ENCODE measurements around the gene TMEM59L. TPM values are rescaled to one million over a fixed set of nuclear protein-coding genes. Genes with fewer than 3 reads are reported as not detected.

The TMEM59L gene
- total RNA-seq, 1 donor from 2014 or later: 5.6 TPM

- H3K36me3 ChIP-seq (ENCODE audit: insufficient read depth, low read length): no peaks in the 10 kb centered on the region
- no peaks in the 10 kb centered on the region for H3K4me1 ChIP-seq (ENCODE audit: insufficient read depth, low read length)
- H3K4me3 Mint-ChIP-seq (ENCODE audit: unreplicated experiment): peak overlapping the region; percentile 50
- no peaks in the 10 kb centered on the region for H3K9me3 ChIP-seq (ENCODE audit: insufficient read depth, low read depth, low read length)
- H3K79me2 ChIP-seq (ENCODE audit: insufficient read depth, low read length): no peaks in the 10 kb centered on the region
- no peaks in the 10 kb centered on the region for H3K4me1 Mint-ChIP-seq (ENCODE audit: low read depth, unreplicated experiment)
- FAIRE-seq (no peak), DNase-seq (ENCODE audit: low read depth) (no peak)
- peaks cover 5% of the 10 kb centered on the region for H4K20me1 ChIP-seq (ENCODE audit: insufficient read depth, low read length)
- no peak overlapping the region for H3K27ac Mint-ChIP-seq (ENCODE audit: unreplicated experiment)
- H3K9ac ChIP-seq (ENCODE audit: low read length): no peak overlapping the region
- peaks cover 7% of the 10 kb centered on the region for H3K27me3 ChIP-seq (ENCODE audit: insufficient read depth, low read length)
- H3K4me3 ChIP-seq (ENCODE audit: insufficient read depth, low read depth, low read length): no peak overlapping the region
- TF ChIP-seq CTCF (IDR thresholded peaks at IDR 0.05; ENCODE audit: insufficient read depth, low read depth, low read length): no peak
- TF ChIP-seq EZH2 (IDR thresholded peaks at IDR 0.05; ENCODE audit: insufficient read depth, low read length): no peak
- H3K27ac ChIP-seq (ENCODE audit: low read depth, low read length): no peak overlapping the region
- peaks cover 5% of the 10 kb centered on the region for H3K9me3 Mint-ChIP-seq (ENCODE audit: unreplicated experiment)
- H2AFZ ChIP-seq (ENCODE audit: low read depth, low read length): no peak overlapping the region
- peaks cover 24% of the 10 kb centered on the region for H3K27me3 Mint-ChIP-seq (ENCODE audit: low read depth, unreplicated experiment)
- H3K36me3 Mint-ChIP-seq (ENCODE audit: low read depth, unreplicated experiment): peaks cover 2% of the 10 kb centered on the region
- no peak overlapping the region for H3K4me2 ChIP-seq (ENCODE audit: low read length)
Observed at GRCh38 chr19:18634612-18635297, 22.1 kb downstream of the TMEM59L start.

- Mint-ChIP-seq H3K36me3 (ENCODE audit: low read depth, unreplicated experiment) (peaks cover 2% of the 10 kb centered on the region), H3K4me3 (ENCODE audit: unreplicated experiment) (peak overlapping the region; percentile 84), H3K4me1 (ENCODE audit: low read depth, unreplicated experiment) (no peaks in the 10 kb centered on the region), H3K9me3 (ENCODE audit: unreplicated experiment) (peaks cover 3% of the 10 kb centered on the region), H3K27me3 (ENCODE audit: low read depth, unreplicated experiment) (peaks cover 19% of the 10 kb centered on the region), H3K27ac (ENCODE audit: unreplicated experiment) (no peak overlapping the region)
- no peak overlapping the region for H3K27ac ChIP-seq (ENCODE audit: low read depth, low read length)
- DNase-seq (ENCODE audit: low read depth) (no peak), FAIRE-seq (no peak)
- no peaks in the 10 kb centered on the region for H3K4me1 ChIP-seq (ENCODE audit: insufficient read depth, low read length)
- H3K9ac ChIP-seq (ENCODE audit: low read length): no peak overlapping the region
- H3K79me2 ChIP-seq (ENCODE audit: insufficient read depth, low read length): peaks cover 4% of the 10 kb centered on the region
- TF ChIP-seq EZH2 (IDR thresholded peaks at IDR 0.05; ENCODE audit: insufficient read depth, low read length) (no peak), CTCF (IDR thresholded peaks at IDR 0.05; ENCODE audit: insufficient read depth, low read depth, low read length) (no peak)
- H3K36me3 ChIP-seq (ENCODE audit: insufficient read depth, low read length): no peaks in the 10 kb centered on the region
- H3K9me3 ChIP-seq (ENCODE audit: insufficient read depth, low read depth, low read length): no peaks in the 10 kb centered on the region
- peaks cover 7% of the 10 kb centered on the region for H3K27me3 ChIP-seq (ENCODE audit: insufficient read depth, low read length)
- no peak overlapping the region for H3K4me2 ChIP-seq (ENCODE audit: low read length)
- no peak overlapping the region for H3K4me3 ChIP-seq (ENCODE audit: insufficient read depth, low read depth, low read length)
- no peak overlapping the region for H2AFZ ChIP-seq (ENCODE audit: low read depth, low read length)
- peaks cover 5% of the 10 kb centered on the region for H4K20me1 ChIP-seq (ENCODE audit: insufficient read depth, low read length)
Observed at GRCh38 chr19:18635831-18636182, 23.1 kb downstream of the TMEM59L start.
